ENCODE results near the gene MINDY4.

The MINDY4 gene

GRCh38 chr7:30907527-30908267 lies 136.5 kb downstream of the MINDY4 start:
- Histone ChIP-seq H3K4me3 (replicated peaks; ENCODE audit: insufficient read depth, low read length) (no peak overlapping the region), H3K27ac (replicated peaks) (no peak overlapping the region), H3K27me3 (ENCODE audit: insufficient read depth, poor library complexity, severe bottlenecking) (no peaks in the 10 kb centered on the region)
- no peak for TF ChIP-seq POLR2AphosphoS5 (IDR thresholded peaks at IDR 0.05; ENCODE audit: low read depth)
- TF ChIP-seq CTCF (IDR thresholded peaks at IDR 0.05; ENCODE audit: insufficient read depth, low read length): no peak
- TF ChIP-seq SPI1 (IDR thresholded peaks at IDR 0.05; ENCODE audit: borderline replicate concordance, low read depth): no peak
- TF ChIP-seq GABPA (IDR thresholded peaks at IDR 0.05; ENCODE audit: low read depth): no peak
- TF ChIP-seq REST (IDR thresholded peaks at IDR 0.05; ENCODE audit: insufficient replicate concordance, low read depth): no peak
- no peak for DNase-seq (ENCODE audit: low read depth in 1 of 2, low spot score in 1 of 2)

GRCh38 chr7:30908681-30909080 lies 137.5 kb downstream of the MINDY4 start:
- no peak overlapping the region for H3K4me3 ChIP-seq (replicated peaks; ENCODE audit: insufficient read depth, low read length)
- TF ChIP-seq REST (IDR thresholded peaks at IDR 0.05; ENCODE audit: insufficient replicate concordance, low read depth) (no peak), GABPA (IDR thresholded peaks at IDR 0.05; ENCODE audit: low read depth) (no peak), SPI1 (IDR thresholded peaks at IDR 0.05; ENCODE audit: borderline replicate concordance, low read depth) (no peak), CTCF (IDR thresholded peaks at IDR 0.05; ENCODE audit: insufficient read depth, low read length) (no peak), POLR2AphosphoS5 (IDR thresholded peaks at IDR 0.05; ENCODE audit: low read depth) (no peak)
- no peaks in the 10 kb centered on the region for H3K27me3 ChIP-seq (ENCODE audit: insufficient read depth, poor library complexity, severe bottlenecking)
- DNase-seq (ENCODE audit: low read depth in 1 of 2, low spot score in 1 of 2): no peak
- no peak overlapping the region for H3K27ac ChIP-seq (replicated peaks)

- no peak for DNase-seq (ENCODE audit: low read depth in 1 of 2, low spot score in 1 of 2)
- Histone ChIP-seq H3K27ac (replicated peaks) (no peak overlapping the region), H3K4me3 (replicated peaks; ENCODE audit: insufficient read depth, low read length) (no peak overlapping the region), H3K27me3 (ENCODE audit: insufficient read depth, poor library complexity, severe bottlenecking) (no peaks in the 10 kb centered on the region)
- no peak for TF ChIP-seq POLR2AphosphoS5 (IDR thresholded peaks at IDR 0.05; ENCODE audit: low read depth)
- TF ChIP-seq REST (IDR thresholded peaks at IDR 0.05; ENCODE audit: insufficient replicate concordance, low read depth): no peak
- no peak for TF ChIP-seq CTCF (IDR thresholded peaks at IDR 0.05; ENCODE audit: insufficient read depth, low read length)
- no peak for TF ChIP-seq SPI1 (IDR thresholded peaks at IDR 0.05; ENCODE audit: borderline replicate concordance, low read depth)
- no peak for TF ChIP-seq GABPA (IDR thresholded peaks at IDR 0.05; ENCODE audit: low read depth)
Measured at GRCh38 chr7:30909431-30909830, 138.2 kb downstream of the MINDY4 start.

All from HL-60 (cell line).